HEK293 (cell line): Measurements from ENCODE around the gene MPZL3.

ENCODE experiments used
- ATF2 ChIP-seq: fragments of 450-650 bp; formaldehyde crosslinking; IDR thresholded peaks from 2 replicates; pipeline ENCODE4 v1.5.1; 2016; ENCODE audit warnings: missing biosample characterization, missing genetic modification characterization, low read depth
- BCL11B ChIP-seq: fragments of 450-650 bp; formaldehyde crosslinking; IDR thresholded peaks from 2 replicates; pipeline ENCODE4 v1.5.1; 2016; ENCODE audit warnings: low read depth, missing biosample characterization, missing genetic modification characterization
- FEZF1 ChIP-seq: fragments of 450-650 bp; formaldehyde crosslinking; IDR thresholded peaks from 2 replicates; pipeline ENCODE4 v1.5.1; 2016; ENCODE audit warnings: missing biosample characterization, missing genetic modification characterization
- KLF9 ChIP-seq: fragments of 450-650 bp; formaldehyde crosslinking; IDR thresholded peaks from 2 replicates; pipeline ENCODE4 v1.5.1; 2016; ENCODE audit warnings: missing biosample characterization, missing genetic modification characterization, low read depth
- MEIS1 ChIP-seq: sonication (generic); formaldehyde crosslinking; IDR thresholded peaks from 2 replicates; pipeline ENCODE4 v1.8.1; 2022; ENCODE audit warnings: missing genetic modification reagents, mild to moderate bottlenecking, borderline replicate concordance
- PRDM6 ChIP-seq: fragments of 450-650 bp; formaldehyde crosslinking; IDR thresholded peaks from 2 replicates; pipeline ENCODE4 v1.5.1; 2017; ENCODE audit warnings: missing biosample characterization, missing genetic modification characterization
- RBAK ChIP-seq: fragments of 450-650 bp; formaldehyde crosslinking; IDR thresholded peaks from 2 replicates; pipeline ENCODE4 v1.5.1; 2016; ENCODE audit warnings: missing biosample characterization, missing genetic modification characterization
- SP2 ChIP-seq: fragments of 450-650 bp; formaldehyde crosslinking; IDR thresholded peaks from 2 replicates; pipeline ENCODE4 v1.5.1; 2016; ENCODE audit warnings: missing biosample characterization, missing genetic modification characterization
- SP3 ChIP-seq: fragments of 450-650 bp; formaldehyde crosslinking; IDR thresholded peaks from 2 replicates; pipeline ENCODE4 v1.5.1; 2016; ENCODE audit warnings: missing biosample characterization, missing genetic modification characterization
- TCF7L2 ChIP-seq: IDR thresholded peaks from 2 replicates; pipeline ENCODE4 v1.6.1; 2011; ENCODE audit warnings: low read depth, mild to moderate bottlenecking, inconsistent platforms, low read length, moderate library complexity, borderline replicate concordance
- ZBTB17 ChIP-seq: fragments of 450-650 bp; formaldehyde crosslinking; IDR thresholded peaks from 2 replicates; pipeline ENCODE4 v1.5.1; 2016; ENCODE audit warnings: missing biosample characterization, missing genetic modification characterization
- ZBTB26 ChIP-seq: fragments of 450-650 bp; formaldehyde crosslinking; optimal IDR thresholded peaks from 2 replicates; pipeline ENCODE3; 2016; ENCODE audit warnings: missing biosample characterization, mild to moderate bottlenecking, missing genetic modification characterization
- ZBTB44 ChIP-seq: fragments of 450-650 bp; IDR thresholded peaks from 2 replicates; pipeline ENCODE4 v1.5.1; 2018; ENCODE audit warnings: missing biosample characterization, mild to moderate bottlenecking, missing genetic modification characterization
- ZFP69B ChIP-seq: fragments of 450-650 bp; formaldehyde crosslinking; IDR thresholded peaks from 2 replicates; pipeline ENCODE4 v1.5.1; 2016; ENCODE audit warnings: missing biosample characterization, missing genetic modification characterization
- ZNF121 ChIP-seq: fragments of 450-650 bp; formaldehyde crosslinking; IDR thresholded peaks from 2 replicates; pipeline ENCODE4 v1.5.1; 2016; ENCODE audit warnings: missing biosample characterization, missing genetic modification characterization
- ZNF184 ChIP-seq: fragments of 450-650 bp; IDR thresholded peaks from 2 replicates; pipeline ENCODE4 v1.5.1; 2018; ENCODE audit warnings: missing biosample characterization, mild to moderate bottlenecking, missing genetic modification characterization
- ZNF221 ChIP-seq: fragments of 450-650 bp; formaldehyde crosslinking; IDR thresholded peaks from 2 replicates; pipeline ENCODE4 v1.5.1; 2017; ENCODE audit warnings: missing biosample characterization, missing genetic modification characterization, borderline replicate concordance
- ZNF23 ChIP-seq: fragments of 450-650 bp; formaldehyde crosslinking; IDR thresholded peaks from 2 replicates; pipeline ENCODE4 v1.5.1; 2016; ENCODE audit warnings: missing biosample characterization, missing genetic modification characterization, borderline replicate concordance
- ZNF362 ChIP-seq: fragments of 450-650 bp; formaldehyde crosslinking; IDR thresholded peaks from 2 replicates; pipeline ENCODE4 v1.5.1; 2016; ENCODE audit warnings: missing biosample characterization, missing genetic modification characterization
- ZNF366 ChIP-seq: fragments of 450-650 bp; formaldehyde crosslinking; conservative IDR thresholded peaks from 2 replicates; pipeline ENCODE4 v1.5.1; 2016; ENCODE audit warnings: missing biosample characterization, missing genetic modification characterization
- ZNF391 ChIP-seq: fragments of 450-650 bp; formaldehyde crosslinking; IDR thresholded peaks from 2 replicates; pipeline ENCODE4 v1.5.1; 2016; ENCODE audit warnings: low read depth, missing biosample characterization, missing genetic modification characterization, borderline replicate concordance
- ZNF398 ChIP-seq: fragments of 450-650 bp; formaldehyde crosslinking; IDR thresholded peaks from 2 replicates; pipeline ENCODE4 v1.5.1; 2017; ENCODE audit warnings: missing biosample characterization, missing genetic modification characterization
- ZNF548 ChIP-seq: fragments of 450-650 bp; formaldehyde crosslinking; IDR thresholded peaks from 2 replicates; pipeline ENCODE4 v1.5.1; 2016; ENCODE audit warnings: missing biosample characterization, missing genetic modification characterization
- ZNF621 ChIP-seq: fragments of 450-650 bp; formaldehyde crosslinking; IDR thresholded peaks from 2 replicates; pipeline ENCODE4 v1.5.1; 2017; ENCODE audit warnings: missing biosample characterization, missing genetic modification characterization
- ZNF623 ChIP-seq: fragments of 450-650 bp; formaldehyde crosslinking; IDR thresholded peaks from 2 replicates; pipeline ENCODE4 v1.5.1; 2016; ENCODE audit warnings: missing biosample characterization, missing genetic modification characterization
- ZNF639 ChIP-seq: fragments of 450-650 bp; formaldehyde crosslinking; IDR thresholded peaks from 2 replicates; pipeline ENCODE4 v1.5.1; 2016; ENCODE audit warnings: missing biosample characterization, missing genetic modification characterization
- ZNF791 ChIP-seq: fragments of 450-650 bp; formaldehyde crosslinking; IDR thresholded peaks from 2 replicates; pipeline ENCODE4 v1.5.1; 2016; ENCODE audit warnings: missing biosample characterization, missing genetic modification characterization
- ZNF843 ChIP-seq: fragments of 450-650 bp; formaldehyde crosslinking; IDR thresholded peaks from 2 replicates; pipeline ENCODE4 v1.5.1; 2016; ENCODE audit warnings: missing biosample characterization, missing genetic modification characterization
- ZSCAN30 ChIP-seq: fragments of 450-650 bp; IDR thresholded peaks from 2 replicates; pipeline ENCODE4 v1.5.1; 2018; ENCODE audit warnings: missing biosample characterization, mild to moderate bottlenecking, missing genetic modification characterization, moderate library complexity

Gene MPZL3

GRCh38 chr11:118263695-118264568, 11.8 kb upstream of the MPZL3 start, which contains the start of gene MPZL2 (continued):
- TF ChIP-seq ZBTB44 (tag by site-specific recombination) (no peak), MEIS1 (no peak), TCF7L2 (no peak), ZNF791 (tag by site-specific recombination) (no peak), ZNF548 (tag by site-specific recombination) (no peak), RBAK (tag by site-specific recombination) (no peak), ZSCAN30 (no peak), ZNF623 (no peak), BCL11B (tag by site-specific recombination) (no peak), ATF2 (tag by site-specific recombination) (no peak), ZNF639 (tag by site-specific recombination) (no peak), ZNF843 (tag by site-specific recombination) (no peak), ZNF366 (peak; percentile 51; the same call in 1 of the 2 replicates), ZNF362 (tag by site-specific recombination) (no peak), ZNF184 (tag by site-specific recombination) (no peak), ZBTB17 (tag by site-specific recombination) (peak; percentile 62), ZNF621 (tag by site-specific recombination) (no peak), ZFP69B (0 out of 2 replicates have a peak, but pooled peaks have one; percentile 48), ZNF121 (tag by site-specific recombination) (no peak), KLF9 (no peak), FEZF1 (tag by site-specific recombination) (no peak), ZNF23 (tag by site-specific recombination) (no peak), PRDM6 (tag by site-specific recombination) (no peak), ZNF221 (tag by site-specific recombination) (no peak), SP2 (tag by site-specific recombination) (peak; percentile 72), SP3 (peak; percentile 55; the same call in 1 of the 2 replicates), ZNF398 (no peak), ZBTB26 (peak; percentile 42), ZNF391 (tag by site-specific recombination) (no peak)
